Fibroblast of villous mesenchyme (primary cell): ENCODE results near the gene DMRT2. TPM values are rescaled to one million over a fixed set of nuclear protein-coding genes. Genes with fewer than 3 reads are reported as not detected.

Experiments
- DNase-seq: peaks from one replicate; pipeline ENCODE4 v3.0.0-alpha.2; 2010; ENCODE audit warnings: low read depth
- H3K4me3 ChIP-seq: 2 replicates; pipeline ENCODE4 v1.5.1; 2011; ENCODE audit warnings: low read depth, mild to moderate bottlenecking, low read length
- CTCF ChIP-seq: IDR thresholded peaks from 2 replicates; pipeline ENCODE4 v1.5.1; 2012; ENCODE audit warnings: low read depth, mild to moderate bottlenecking, low read length; ENCODE audit not compliant: insufficient read depth
- small RNA-seq: library from RNA; depleted of rRNA; stranded (forward); fragments of <200 nt; gene quantifications from one replicate; pipeline ENCODE3, GENCODE V24; 2012
- total RNA-seq: library from RNA; depleted of rRNA; stranded (reverse); fragments of >200 nt; gene quantifications from 2 replicates; pipeline ENCODE4 v1.2.3, GENCODE V29; 2012

Gene DMRT2
- total RNA-seq, 1 donor, result not detected

GRCh38 chr9:1098551-1098950 is 48.4 kb downstream of the DMRT2 start:
- no peak for TF ChIP-seq CTCF
- H3K4me3 ChIP-seq, result no peak overlapping the region
- no peak for DNase-seq

GRCh38 chr9:1100201-1100600 is 50.0 kb downstream of the DMRT2 start:
- TF ChIP-seq CTCF, result no peak
- DNase-seq, result no peak
- H3K4me3 ChIP-seq, result no peak overlapping the region

- peak; percentile 55 for TF ChIP-seq CTCF
- peak; percentile 26 for DNase-seq
- no peak overlapping the region for H3K4me3 ChIP-seq
Observed at GRCh38 chr9:1100945-1101344, 50.8 kb downstream of the DMRT2 start.

- TF ChIP-seq CTCF, result no peak
- DNase-seq, result no peak
- no peak overlapping the region for H3K4me3 ChIP-seq
Observed at GRCh38 chr9:1101846-1102641, 51.9 kb downstream of the DMRT2 start.

GRCh38 chr9:1102642-1102970 is 52.4 kb downstream of the DMRT2 start:
- TF ChIP-seq CTCF, result no peak
- DNase-seq, result no peak
- H3K4me3 ChIP-seq, result no peak overlapping the region

Small RNA genes within 50 kb of the gene (small RNA-seq; reads per million reads assigned to genes)
- not detected for gene RNU6-1073P

Other genes with a start within 250 kb of the DMRT2 start
- not detected in 2 replicates for gene DMRT1, start 208.7 kb upstream of the DMRT2 start, total RNA-seq
- not detected in 2 replicates for gene DMRT3, start 73.7 kb upstream of the DMRT2 start, total RNA-seq